HG03571 (cell line): ENCODE measurements around the gene TPRG1L.

Source experiments
- ATAC-seq: cut with Tn5 transposase; IDR thresholded peaks from one replicate; pipeline ENCODE4 v1.9.1; 2021; ENCODE audit not compliant: unreplicated experiment

TPRG1L gene

DNA sequence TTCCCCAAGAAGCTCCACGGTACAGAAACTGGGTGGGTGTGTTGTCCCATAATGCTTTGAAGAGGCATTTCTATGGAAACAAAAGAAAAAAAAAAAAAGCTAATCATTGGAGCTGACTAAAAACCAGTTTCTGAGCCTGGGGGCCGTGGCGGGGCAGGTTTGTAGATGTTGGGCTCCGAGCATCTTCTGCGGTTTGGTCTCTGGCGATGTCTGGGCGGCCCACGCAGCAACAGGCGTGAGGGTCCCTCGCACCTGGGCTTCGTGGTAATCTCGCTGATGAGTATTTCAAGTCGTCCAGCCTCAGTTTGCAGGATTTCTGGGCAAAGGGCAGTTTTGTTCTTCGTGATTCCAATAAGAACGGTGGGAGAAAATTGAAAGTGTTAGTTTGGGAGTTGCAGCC lies 34.3 kb downstream of the TPRG1L start:
- ATAC-seq = no peak

DNA sequence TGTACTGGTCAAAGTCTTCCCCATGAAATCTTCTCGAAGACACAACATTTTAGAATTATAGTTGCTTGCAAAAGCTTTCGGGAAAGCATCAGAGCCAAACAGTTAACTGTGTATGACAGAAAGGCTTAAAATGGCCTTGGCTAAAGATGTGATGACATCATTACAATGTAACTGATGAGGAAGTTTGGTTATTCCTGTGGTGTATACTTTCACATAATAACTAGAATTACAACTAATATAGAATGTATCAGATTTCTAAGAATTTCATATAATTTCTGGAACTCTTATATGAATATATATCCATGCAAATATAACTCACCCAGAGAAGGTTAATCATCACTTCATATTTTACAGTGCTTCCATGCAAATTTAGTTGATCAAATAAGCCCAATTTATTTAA lies 35.9 kb downstream of the TPRG1L start:
- no peak for ATAC-seq

DNA sequence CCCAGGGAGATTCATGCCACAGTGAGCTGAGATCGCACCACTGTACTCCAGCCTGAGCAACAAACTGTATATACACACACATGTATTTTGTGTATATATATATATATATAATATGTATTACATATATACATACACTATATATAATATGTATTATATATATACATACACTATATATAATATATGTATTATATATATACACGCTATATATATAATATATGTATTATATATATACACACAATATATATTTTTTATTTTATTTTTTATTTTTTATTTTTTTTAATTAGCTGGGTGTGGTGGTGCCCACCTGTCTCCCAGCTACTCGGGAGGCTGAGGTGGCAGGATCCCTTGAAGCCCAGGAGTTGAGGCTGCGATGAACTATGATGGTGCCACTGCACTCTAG lies 36.8 kb downstream of the TPRG1L start:
- no peak for ATAC-seq

DNA sequence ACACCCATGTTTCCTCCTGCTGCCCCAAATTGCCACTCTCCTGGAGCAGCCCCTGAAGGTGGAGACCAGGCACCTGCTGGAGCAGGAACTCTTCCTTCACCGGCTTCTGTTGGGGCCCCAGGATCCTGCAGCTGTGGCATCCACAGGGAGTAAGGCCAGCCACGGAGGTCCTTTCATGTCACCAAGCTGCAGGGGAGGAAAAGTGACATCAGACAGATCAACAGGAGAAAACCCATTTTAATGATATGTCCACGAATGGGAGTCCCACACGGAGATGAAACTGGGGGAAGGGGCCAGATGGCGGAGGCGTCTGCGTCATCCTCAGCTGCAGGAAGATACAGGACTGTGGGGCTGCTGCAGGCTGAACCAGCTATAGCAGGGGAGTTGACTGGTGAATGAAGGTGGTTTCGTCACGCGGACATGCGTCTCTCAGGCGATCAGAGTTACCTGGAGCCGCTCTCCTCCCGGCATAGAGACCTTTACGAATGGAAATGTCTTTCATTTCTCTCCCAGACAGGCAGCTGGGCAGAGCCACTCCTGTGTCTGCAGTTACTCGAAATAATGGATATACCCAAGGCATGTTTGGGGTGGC lies 37.4 kb downstream of the TPRG1L start:
- ATAC-seq = no peak

DNA sequence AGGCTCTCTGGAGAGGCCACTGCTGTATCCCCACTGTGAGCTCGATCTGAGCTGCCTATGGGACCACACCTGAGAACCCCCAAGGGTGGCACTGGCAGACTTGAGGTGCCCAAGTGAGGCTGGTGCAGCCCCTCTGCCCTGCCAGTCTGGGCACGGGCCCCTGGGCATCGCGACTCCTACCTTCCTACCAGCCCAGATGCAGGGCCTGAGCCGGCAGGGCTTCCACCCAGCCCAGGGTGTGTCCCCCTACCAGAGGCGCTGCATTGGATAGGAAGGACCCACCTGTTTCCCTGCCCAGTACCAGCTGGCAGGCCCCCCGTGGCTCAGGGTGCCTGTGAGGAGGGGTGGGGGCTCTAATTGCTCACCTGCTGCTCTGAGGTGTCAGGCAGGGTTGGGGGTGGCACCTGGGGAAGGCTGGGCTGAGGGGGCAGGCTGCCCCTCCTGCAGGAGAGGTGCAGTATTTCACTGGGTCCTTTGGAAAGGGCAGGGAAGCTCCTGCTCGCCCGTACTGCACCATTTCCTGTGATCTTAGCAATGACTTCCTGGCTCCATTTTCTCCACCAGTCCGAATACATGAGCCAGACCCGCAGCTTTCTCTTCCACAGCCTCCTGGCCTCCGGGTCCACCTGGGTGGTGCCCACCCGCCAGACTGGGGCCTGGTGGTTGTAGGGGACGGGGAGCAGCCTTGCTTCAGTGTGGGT lies 39.3 kb downstream of the TPRG1L start:
- no peak for ATAC-seq

DNA sequence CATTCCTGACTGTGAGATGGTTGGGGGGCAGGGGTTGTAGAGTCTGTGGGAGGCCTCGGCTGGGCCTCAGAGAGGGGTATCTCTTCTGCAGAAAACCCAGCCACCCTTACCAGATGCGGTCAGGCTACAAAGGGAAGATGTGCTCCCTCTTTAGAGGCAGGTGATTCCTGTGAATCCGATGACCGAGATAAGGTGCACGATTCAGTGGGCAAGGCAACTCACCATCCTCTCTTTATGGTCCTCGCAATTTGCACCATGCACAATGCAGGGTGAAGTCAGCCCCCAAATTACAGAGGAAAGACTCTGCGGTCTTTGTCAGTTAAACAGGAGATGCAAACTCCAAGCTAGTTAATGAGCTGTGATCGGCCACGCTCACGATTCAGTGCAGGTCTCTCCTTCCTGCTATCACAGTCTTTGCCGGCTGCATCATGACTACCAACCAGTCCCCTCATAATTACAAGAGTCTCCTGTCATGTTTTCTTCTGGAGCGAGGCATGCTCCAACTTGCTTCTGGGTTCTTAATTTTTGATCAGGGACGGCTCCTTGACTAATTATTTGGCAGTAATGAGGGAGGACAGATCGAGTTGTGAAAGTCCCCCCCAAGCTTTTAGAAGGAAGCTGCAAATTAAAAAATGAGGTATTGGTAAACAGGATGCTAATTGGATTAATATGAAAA lies 40.0 kb downstream of the TPRG1L start:
- ATAC-seq = no peak

DNA sequence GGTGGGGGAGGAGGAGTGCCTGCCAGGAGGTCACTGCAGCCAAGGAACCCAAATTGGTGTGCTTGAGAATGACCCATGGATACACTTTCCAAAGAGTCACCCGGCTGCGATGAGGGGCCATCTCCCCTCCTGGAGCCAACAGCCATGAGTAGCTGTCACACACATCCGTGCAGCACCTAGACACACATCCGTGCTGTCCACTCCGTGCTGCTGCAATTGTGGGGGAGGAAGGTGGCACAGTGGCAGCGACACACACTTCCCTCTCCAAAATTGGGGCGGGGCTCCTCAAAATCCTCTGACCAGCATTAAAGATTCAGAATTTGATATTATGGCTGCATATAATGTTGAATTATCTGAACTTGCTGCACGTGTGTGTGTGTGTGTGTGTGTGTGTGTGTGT lies 43.3 kb downstream of the TPRG1L start:
- ATAC-seq = no peak

DNA sequence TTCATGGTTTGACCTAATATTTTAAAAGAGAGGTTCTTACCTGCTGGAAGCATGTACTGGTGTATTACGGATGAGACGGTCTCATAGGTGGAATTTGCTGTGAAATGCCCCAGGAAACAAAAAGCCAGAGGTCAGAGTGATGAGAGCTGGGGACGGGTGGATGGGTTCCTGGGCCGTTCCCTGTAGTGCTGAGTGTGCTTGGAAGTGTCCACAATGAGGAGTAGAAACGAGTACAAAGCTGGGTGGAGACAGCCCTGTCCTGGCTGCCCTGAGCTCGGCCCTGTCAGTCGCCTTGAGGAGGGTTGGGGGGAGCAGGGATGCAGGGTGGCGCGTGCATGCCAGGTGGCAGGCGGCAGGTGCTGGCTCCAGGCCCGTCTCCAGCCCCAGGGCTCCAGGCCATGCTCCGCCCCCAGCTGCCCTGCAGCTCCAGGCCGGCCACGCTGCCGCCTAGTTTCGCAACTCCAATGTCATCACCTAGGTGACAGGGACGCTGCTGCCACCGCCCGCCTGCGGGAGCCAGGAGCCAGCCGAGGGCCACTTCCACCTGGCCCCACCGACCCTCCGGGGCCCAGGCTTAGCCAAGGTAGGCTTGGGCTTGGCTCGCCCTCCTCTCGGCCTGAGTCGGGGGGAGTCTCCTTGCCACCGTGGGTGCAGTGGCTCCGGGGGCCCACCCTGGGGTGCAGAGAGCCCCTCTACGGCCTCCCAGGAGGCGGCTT lies 43.9 kb downstream of the TPRG1L start:
- ATAC-seq = no peak

DNA sequence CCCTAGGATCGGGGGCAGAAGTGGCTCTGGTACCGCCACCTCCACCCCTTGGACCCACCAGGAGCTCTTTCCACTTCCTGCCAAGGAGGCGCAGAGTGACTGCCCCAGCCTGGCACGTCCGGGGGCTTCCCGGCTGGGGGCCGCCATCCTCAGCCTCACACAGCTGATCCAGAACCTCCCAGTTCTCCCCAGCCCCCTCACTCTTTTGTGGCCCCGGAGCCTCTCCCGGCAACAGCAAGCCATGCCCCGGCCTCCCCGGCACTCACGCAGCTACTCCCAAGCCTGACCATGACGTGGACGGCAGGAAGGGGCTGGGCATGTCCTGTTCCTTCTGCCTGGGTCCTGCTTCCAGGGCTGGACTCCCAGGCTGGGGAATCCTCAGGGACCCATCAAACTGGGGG lies 44.6 kb downstream of the TPRG1L start:
- no peak for ATAC-seq

DNA sequence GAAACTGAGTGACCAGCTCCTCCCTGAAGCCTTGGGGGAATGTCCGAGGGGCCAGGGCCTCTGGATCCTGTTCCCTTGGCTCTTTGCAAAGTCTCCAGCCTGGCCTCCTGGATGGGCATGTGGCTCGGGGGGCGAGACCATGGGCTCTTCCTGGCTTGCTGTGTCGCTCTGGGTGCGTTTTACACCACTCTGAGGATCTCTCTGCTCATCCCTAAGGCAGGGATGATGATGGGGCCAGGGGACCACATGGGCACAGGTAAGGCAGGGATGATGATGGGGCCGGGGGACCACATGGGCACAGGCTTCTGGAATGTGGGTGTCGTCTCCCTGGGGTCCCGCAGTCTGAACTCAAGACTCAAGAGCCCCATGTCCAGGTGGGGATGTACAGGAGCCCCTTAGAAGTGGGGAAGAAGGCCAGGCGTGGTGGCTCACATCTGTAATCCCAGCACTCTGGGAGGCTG lies 45.2 kb downstream of the TPRG1L start:
- ATAC-seq = no peak

DNA sequence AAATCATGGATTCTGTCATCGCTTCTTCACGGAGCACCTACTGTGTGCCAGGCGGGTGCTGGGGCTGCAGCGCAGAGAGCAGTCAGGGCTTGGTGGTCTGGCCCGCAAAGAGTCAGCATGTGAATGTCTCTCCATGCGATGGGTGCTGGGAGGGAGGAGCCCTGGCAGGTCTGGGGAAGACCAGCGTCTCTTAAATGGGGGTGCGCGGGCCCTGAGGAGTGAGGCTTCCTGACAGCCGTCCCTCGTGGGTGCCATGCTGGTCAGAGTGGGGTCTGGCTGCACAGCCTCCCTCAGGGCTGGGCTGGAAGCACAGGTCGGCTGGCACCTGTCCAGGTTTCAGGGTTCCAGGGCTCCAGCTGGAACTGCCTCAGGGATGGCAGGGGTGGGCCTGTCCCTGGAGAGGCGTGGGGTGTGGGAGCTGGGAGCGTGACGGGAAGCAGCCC lies 46.0 kb downstream of the TPRG1L start:
- ATAC-seq = no peak

DNA sequence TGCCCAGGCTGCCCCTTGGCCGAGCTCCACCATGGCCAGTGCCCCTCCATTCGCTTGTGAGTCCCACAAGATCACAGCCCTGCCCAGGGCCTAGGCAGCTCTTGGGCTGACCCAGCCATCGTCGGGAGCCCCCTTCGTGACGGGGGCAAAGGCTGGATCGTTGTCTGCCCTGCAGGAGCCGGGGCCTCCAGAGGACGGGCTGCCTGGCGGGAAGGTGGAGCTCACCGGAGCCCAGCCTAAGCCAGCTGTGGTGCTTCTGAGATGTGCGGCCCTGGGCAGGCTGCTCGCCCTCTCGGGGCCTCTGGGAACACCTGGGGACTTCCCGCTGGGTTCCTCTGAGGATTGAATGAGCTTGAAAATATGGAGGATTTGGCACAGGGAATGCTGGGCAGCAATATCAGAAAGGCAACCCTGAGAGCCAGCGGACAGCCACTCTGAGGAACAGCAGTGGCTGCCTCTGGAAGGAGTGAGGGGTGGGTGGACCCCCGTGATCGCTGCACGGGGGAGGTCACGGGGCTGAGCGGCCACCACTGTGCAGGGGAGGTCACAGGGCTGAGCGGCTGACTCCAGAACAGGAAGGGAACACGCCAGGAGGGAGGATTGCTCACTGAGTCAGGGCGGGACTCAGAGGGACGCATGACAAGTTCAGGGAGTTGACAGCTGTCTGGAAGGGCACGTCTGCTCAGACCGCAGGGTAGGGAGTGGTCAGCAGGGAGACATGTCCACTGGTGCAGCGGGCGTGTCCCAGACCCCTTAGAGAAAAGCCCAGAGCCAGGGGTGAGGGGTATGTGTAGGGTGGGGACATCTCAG lies 46.8 kb downstream of the TPRG1L start:
- no peak for ATAC-seq

DNA sequence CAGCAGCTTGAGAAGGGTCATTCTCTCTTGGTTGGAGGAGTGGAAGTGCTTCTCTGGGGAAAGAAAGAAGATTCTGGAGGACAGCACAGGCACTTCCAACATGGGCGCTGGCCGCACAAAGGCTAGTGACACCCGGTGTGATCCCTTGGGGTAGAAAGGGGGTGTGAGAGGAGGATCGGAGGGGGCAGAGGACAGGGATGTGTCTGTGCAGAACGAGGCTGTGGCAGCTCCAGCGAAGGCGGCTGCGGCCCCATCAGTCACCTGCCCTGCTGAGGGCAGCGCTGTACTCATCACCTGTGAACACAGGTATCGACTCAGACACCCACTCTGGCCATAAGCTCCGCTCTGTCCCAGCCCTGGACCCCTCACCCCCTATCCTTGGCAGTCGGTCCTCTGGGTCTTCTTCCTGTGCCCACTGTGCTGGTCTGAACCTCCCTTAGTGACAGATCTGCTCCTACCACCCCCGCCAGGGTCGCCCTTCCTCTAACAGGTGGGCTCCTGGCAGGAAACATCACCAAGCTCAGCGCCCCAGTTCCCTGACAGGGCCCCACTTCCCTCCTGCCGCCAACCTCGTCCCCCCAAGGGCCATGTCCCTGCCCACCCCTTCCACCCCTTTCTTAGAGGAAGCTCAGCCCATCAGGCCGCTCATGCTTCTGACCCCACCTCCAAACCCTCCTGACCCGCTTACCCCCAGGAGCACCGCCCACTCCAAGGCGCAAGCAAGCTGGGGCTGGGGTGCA lies 47.6 kb downstream of the TPRG1L start:
- no peak for ATAC-seq

DNA sequence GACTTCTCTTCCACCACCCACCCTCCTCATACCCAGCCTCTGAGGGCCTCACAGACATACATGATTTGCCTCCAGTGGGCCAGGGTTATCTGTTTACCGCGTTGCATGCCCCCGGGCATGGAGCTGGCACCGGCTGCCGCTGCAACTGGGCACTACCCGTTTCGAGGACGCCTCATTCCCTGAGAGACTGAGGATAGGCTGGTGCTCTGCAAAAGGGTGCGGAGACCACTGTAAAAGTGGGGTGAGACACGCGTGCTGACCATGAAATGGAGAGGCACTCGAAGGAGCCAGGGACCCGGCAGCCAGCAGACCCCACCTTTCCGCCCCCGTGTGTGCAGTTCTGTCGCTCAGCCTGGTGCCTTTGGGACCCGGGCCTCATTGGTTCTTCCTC lies 48.2 kb downstream of the TPRG1L start:
- no peak for ATAC-seq

DNA sequence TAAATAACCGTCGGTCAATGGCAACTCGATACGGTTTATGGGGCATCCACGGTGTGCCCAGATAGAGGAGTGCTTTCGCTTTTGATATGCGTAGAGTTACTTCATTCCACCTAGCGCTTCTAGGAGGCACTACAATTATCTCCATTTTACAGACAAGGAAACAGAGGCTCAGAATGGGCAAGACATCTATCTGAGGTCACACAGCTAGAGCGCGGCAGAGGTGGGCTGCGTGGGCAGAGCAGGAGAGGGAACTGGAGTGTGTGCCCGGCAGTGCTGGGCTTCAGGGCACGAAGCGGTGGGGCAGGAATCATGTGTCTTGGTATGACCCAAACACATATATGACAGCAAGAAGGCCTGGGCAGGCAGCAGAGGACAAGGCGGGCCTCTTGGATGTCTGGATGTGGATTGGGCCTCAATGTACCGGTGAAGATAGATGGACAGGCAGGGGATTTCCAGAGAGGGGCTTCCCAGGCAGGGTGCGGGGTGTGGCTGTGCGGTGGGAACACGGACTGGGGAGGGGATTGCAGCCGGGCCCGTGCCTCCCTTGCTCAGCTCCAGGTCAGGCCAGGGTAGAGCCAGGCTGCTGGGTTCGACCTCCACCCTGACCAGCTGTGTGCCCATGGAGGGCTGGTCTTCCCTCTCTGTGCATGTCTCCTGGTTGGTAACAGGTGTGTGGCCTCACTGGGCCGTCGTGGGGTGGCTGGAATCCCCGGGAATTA lies 48.7 kb downstream of the TPRG1L start:
- no peak for ATAC-seq

DNA sequence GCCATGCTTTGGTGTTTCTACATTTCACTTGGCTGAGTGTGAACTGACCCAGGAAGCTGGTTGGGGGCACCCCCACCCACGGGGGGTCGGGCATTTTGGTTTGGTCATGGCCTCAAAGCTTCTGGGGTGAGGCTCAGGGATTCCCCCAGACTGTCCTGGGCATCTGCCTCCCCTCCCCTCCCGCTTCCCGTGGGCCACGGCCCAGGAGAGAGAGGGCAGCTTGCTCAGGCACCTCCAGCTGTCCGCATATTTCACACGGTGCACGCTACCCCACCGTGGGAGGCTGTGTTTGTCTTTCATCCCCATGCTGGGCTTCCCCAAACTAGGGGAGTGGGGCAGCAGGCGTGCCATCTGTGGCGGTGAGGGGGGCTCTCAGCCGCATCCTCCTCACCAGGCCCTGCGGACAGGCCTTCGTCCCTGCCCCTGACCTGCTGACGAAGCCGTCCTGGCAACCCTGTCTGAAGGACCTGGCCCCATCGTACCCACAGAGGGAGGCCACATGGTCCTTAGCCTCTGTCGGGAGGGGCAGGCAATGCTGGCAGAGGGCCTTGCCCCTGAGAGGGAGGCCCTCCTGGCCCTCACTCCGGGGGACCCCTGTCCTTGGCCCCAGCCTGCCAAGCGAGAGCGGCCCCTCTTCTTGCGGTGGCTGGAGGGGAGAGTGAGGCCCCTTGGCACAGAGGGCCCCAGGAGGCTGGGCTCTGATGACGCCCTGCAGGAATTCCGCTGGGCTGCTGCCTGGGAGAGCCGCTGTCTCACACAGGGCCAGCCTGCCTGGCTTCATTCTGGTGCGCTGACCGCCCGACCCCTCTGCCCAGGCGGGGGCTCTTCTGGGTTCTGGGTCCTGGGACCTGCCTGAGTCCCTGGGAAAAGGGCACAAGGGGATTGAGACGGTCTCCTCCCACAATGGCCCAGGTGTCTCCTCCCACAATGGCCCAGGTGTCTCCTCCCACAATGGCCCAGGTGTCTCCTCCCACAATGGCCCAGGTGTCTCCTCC lies 49.6 kb downstream of the TPRG1L start:
- no peak for ATAC-seq

DNA sequence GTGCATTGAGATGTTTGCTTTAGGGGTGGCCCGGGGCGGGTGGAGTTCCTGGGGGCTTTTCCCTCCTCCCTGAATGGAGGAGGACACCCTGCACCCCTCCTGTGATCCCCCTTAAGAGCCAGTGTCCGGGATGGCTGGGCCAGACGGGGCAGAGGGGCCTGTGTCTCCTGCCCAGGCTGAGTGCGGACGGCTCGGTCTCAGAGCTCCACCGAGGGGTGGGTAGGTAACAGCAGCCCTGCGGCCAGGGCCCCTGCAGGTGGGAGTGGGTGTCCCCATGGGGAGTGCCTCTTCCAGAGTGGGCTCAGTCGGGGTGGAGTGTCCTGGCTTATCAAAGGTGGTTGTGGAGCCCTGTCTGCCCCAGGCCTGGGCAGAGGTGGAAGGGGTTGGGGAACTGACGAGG lies 50.6 kb downstream of the TPRG1L start:
- no peak for ATAC-seq
